HG03095 (cell line): ENCODE measurements around the gene SDK2.

Source experiments
- ATAC-seq: cut with Tn5 transposase; IDR thresholded peaks from one replicate; pipeline ENCODE4 v1.9.1; 2021; ENCODE audit warnings: moderate library complexity; ENCODE audit not compliant: unreplicated experiment

Gene SDK2

DNA sequence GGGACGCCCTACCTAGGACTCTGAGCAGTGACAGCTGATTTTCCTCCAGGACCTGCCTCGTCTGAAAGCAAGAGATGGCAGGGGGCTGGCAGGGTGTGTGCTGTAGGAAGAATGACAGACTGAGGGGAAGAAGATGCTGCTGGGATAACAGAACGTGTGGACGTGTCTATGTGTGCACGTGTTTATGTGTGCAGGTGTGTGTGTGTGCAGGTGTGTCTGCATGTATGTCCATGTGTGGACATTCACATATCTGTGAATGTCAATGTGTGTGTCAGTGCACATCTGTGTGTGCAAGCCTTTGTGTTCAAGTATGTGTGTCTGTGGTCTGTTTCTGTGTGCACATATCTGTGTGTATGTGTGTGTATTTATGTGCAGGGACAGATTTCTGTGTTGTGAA, 132.5 kb downstream of the SDK2 start:
- ATAC-seq: no peak

DNA sequence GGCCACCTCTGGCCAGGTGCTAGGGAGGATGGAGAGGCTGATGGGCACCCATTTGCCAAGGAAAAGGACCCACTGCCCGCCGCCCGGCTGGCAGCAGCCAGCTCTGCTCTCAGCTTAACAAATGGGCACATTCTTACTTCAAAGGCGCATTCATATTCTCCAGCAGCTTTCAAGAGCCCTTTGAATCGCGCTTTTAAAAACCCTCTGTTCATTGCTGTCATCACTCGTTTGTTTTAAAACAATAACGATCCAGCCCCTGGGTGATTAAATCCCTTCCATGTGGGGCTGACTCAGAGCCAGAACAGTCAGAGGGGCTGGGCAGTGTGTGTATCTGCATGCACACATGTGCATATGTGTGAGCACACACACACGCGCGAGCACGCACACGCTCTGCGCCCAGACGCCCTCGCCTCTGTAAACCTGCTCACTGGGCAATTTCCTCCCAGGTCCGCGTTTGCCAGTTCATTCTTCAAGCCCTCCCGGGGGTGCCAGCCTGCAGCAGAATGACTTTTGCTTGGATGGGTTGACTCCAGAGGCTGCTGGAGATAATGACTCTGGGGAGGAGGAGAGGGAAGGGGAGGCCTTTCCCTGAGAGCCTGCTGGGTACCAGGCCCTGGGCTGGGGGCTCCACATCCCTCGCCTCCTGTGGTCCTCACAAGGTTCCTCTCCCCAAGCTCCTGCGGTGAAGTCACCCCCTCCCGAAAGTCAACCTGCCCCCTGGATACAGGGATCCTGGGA, 133.1 kb downstream of the SDK2 start:
- ATAC-seq: no peak

DNA sequence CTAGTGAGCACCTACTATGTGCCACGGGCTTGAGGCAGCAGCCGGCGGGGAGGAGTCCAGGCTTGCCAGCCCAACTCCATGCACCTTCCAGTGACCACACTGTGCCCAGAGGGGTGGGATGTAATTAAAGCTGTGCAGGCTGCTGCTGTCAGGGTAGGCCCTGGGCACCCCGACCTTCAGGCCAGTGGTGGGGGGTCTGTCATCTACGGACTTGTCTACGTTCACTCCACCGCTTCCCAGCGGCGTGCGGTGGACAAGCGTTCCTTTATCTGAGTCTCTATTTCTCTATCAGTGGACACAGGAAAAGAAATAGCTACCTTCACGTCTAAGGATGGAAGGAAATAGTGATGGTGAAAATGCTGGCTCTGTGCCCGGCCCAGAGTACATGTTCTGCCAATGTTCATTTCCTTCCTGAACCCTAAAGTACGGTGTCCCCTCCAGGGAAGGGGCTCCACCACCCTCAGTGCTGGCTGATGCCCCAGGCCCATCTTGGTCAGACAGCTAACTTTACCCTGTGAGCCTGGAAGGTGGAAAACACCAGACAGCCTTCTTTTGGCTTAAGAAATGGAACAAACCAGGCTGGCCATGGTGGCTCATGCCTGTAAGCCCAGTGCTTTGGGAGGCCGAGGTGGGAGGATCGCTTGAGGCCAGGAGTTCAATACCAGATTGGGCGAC, 135.2 kb downstream of the SDK2 start:
- ATAC-seq: no peak

DNA sequence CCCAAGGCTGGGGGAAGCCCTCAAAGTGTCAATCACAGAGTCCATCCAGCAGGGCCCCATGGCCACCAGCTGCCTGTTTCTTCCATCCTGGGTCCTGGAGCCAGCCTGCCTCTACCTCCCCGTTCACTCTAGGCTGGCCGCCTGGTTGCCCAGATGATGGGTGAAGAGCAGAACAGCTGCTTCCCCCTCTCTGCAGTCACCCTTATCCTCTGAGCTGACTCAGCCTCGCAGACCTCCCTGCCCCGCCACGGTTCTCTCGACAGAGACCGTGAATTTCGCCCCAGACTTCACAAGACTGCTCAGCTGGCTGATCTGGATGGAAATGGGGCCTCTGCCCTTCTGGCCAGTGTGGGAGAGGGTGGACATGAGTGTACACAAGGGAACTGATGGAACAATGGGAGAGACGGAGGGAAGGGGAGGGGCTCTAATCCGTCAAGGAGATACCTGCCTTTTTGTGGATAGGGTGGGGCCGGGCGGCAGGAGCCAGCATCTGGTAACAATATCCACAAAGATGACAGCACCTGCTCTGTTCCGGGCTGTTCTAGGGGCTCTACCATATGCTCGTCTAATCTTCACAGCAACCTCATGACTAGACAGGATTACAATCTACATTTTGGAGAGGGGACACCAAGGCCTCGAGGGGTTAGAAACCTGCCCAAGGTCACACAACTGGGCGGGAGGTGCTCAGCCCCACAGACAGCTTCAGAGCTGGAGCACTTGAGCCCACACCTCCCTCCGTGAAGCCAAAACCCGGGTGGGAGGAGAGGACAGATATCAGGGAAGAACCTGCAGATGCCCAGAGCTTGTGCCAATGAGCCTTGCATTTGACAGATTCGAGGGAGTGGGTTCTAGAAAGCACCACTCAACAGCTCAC, 136.0 kb downstream of the SDK2 start:
- no peak for ATAC-seq

DNA sequence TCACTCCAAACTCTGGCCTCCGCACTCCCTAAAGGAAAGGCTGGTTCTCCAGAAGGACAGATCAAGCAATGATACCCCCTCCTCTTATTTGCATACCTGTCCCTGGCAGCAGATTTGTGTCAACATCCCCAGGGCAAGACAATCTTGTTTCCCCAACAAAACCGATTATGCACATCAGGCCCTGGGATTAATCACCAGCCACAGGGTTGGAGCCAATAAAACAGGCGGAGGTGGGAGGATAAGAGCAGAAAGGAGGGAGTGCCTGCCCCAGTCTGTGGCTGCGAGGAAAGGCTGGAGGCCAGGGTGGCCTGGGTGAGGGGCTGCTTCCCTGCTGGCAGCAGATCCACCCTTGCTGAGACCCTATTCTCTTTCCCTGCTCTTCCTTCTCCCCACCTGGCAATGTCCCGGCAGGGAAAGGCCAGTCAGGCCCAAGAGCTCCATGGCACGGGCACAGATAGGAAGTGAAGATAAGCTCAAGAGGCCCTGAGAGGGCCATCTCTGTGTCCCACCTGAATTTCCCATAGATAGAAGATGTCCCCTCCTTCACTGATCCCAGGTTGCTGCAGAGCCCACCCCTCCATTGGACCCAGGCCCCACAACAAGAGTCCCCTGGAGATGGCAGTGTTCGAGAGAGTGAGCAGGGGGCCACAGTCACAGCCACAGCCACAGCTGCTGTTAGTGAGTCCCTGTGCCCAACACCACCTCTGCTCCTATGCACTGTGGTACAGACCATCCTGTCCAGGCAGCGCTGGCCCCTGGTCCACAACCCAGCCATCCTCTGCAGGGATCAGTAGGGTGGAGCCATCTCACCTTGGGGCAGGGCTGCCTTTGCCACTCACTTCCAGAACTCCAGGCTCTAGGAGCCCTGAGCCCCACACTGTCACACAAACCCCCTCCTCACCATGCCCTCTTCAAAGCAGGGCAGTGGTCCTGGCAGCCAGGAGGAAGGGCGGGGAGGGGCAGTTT, 137.5 kb downstream of the SDK2 start:
- no peak for ATAC-seq

DNA sequence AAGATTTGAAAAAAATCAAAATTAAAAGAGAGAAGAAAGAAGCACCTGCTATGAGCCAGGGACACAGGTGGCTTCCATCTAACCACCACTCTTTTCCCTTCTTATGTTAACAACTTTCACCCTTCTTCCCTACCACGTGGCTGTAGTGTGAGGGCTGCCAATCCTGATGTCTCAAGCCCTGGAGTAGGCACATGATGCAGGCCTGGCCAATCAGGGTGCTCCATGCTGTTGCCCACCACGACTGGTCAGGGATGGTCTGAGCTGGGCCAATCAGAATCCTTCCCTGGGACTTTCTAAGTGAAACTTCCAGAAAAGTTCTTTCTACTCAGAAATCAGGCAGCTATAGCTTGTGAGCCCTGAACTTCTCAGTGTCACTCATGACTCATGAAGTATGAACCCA, 140.7 kb downstream of the SDK2 start:
- no peak for ATAC-seq

DNA sequence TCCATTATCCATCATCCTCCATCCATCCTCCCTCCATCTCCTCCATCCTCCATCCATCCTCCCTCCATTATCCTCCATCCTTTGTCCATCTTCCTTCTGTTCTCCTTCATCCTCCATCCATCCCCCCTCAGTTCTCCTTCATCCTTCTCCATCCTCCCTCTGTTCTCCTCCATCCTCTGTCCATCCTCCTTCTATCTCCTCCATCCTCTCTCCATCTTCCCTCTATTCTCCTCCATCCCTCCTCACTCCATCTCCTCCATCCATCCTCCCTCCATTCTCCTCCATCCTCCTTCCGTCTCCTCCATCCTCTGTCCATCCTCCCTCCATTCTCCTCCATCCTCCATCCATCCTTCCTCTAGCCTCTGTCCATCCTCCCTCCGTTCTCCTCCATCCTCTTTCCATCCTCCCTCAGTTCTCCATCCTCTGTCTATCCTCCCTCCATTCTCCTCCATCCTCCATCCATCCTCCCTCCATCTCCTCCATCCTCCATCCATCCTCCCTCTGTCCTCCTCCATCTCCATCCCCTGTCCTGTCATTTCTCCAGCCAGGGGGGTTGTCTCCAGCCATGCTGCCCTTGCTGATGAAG, 143.7 kb downstream of the SDK2 start:
- no peak for ATAC-seq

DNA sequence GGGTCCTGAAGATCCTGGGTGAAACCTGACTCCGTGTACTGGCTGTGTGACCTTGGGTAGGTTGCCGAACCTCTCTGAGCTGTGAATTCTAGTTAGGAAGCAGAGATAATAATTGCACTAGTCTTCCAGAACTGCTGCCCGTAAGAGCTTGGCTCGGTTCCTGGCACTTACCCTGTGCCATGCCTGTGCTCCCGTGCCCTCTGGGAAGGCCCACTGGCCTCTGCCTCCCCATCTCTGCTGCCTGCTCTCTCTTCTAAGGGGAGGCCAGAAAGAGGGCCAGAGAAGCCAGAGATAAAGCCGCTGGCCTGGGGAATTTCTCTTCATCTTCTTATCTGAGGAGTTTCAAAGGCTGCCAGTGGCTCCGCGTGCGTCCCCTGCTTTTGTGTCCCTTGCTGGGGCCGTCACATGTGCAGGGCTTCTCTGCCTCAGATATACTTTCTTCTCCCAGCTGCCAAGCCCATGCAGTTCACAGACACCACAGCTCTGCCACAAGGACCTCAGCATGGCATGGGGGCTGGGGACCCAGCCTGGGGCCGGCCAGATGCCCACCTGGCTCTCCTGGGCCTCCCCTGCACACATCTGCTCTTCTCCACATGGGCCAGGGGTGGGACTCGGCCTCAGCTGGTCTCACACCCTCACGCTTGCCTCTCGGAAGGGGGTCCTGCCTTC, 145.2 kb downstream of the SDK2 start:
- ATAC-seq: no peak

DNA sequence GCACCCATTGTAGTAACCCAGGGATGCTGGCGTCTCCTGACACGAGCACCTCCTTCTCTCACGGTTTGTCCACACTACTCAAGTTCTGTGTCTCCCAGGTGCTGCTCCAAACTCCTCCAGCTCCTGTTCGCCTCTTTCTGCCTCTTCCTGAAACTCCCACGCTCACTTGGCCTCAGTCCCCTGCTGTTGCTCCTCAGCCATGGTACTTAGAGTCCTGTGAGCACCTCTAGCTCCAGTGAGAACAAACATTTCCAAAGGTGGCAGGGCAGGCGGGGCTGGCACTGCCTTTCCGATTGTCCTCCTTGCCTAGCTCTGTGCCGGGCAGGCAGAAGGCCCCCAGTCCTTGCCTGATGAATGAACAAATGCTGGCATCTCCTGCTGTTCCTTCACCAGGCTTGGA, 146.1 kb downstream of the SDK2 start:
- no peak for ATAC-seq

DNA sequence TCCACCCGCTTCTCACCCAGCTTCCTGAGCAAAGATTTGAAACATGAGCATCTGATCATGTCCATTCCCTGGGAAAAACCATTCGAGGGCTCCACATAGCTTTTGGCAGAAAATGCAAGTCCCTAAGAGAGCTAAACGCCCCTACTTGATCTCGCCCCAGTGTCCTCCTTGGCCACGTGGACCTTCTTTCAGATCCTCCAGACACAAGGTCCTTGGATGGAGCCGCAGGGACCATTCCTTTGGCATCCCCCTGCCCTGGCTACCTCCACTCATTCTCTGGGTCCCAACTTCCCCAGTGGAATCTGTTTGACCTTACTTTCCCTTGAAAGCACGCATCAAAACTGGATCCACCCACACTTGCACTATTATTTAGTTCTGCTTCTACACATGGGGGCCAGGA, 146.5 kb downstream of the SDK2 start:
- no peak for ATAC-seq

DNA sequence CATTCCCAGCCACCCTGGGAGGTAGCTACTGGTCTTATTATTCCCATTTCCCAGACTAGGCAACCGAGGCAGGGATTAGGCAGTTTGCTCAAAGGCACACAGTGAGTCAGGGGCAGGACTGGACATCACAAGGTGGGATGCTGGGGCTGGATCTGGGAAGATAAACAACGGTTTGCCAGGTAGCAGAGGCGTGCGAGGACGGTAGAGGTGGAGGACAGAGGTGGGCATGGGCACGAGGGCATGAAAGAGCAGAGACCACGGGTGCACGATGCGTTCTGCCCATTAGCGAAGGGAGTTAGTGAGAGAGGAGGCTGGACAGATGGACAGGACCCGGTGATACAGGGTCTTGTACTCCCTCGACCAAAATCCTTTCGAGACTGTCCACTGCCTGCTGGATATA, 148.0 kb downstream of the SDK2 start:
- no peak for ATAC-seq

DNA sequence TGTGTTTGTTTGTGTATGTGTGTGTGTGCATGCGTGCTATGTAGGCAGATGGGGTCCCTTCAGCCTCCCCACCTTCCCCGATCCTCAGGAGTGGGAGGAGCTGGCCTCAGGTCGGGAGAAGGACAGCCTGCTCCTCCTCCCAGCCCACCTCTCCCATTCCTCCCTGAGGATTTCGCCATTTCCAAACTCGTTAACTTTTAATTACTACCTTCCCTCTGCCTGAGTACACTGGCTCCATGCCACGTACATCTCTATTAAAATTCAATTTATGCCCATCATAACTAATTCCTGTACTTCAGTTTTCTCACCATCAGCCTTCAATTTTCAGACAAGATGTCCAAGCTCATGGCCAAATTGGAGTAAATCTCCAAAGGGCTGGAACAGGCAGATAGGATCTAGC, 148.6 kb downstream of the SDK2 start:
- no peak for ATAC-seq

DNA sequence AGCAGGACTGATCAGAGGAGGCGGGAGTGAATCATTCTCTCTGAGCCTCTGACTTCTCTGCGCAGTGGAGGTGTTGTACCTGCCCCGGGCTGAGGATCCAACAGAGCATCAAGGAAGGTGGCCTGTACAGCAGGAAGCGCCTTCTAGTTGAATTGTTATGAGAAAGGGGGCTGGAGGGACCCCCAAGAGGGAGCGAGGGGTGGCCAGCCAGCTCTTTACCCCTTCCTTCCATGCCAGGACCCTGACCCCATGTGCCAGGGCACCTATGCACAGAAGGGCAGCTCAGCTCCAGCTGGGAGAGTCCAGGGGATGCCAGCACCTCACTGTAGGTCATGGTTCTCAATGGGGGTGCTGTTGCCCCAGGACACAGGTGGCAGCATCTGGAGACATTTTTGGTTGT, 149.3 kb downstream of the SDK2 start:
- no peak for ATAC-seq

DNA sequence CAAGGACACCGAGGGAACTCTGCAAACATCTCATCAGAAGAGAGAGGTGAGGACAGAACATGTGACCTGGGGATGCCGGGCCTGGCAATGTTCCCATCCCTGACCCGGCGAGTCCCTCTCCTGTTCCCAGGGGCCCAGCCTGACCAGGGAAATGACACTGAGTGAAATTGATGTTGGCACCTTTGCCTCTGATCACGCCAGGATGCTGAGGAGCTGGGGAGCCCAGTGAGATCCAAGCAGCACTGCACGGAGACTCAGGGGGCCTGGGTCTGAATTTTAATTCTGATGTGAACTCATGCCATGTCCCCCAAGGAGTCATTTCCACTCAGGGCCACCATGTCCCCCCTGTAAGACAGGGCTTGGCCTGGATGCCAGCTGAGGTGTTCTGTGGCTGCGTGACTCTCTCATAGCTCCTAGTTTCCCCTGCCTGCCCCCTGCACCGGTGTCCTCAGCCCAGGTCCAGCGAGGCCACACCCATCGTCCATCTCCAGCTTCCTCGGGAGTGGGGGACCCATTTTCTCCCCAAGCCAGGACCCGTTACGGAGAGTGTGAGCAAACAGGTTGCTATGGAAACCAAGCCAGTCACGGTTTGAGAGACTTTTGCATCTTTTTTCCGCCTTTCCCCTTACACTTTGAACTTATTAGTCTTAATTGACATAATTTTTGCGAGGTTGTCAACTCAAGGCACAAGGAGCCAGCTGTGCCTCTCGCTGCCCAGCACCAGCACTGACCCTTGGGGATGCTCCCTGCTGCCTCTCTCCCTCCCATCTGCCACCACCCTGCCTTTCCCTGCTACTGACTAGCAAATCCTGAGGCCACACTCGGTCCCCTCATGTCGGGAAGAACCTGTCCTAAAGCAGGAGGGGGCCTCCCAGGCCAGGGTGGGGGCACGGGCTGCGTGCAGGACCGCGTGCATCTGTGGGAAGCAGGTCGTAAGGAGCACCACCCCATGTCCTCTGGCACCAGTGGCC, 150.0 kb downstream of the SDK2 start:
- ATAC-seq: no peak

DNA sequence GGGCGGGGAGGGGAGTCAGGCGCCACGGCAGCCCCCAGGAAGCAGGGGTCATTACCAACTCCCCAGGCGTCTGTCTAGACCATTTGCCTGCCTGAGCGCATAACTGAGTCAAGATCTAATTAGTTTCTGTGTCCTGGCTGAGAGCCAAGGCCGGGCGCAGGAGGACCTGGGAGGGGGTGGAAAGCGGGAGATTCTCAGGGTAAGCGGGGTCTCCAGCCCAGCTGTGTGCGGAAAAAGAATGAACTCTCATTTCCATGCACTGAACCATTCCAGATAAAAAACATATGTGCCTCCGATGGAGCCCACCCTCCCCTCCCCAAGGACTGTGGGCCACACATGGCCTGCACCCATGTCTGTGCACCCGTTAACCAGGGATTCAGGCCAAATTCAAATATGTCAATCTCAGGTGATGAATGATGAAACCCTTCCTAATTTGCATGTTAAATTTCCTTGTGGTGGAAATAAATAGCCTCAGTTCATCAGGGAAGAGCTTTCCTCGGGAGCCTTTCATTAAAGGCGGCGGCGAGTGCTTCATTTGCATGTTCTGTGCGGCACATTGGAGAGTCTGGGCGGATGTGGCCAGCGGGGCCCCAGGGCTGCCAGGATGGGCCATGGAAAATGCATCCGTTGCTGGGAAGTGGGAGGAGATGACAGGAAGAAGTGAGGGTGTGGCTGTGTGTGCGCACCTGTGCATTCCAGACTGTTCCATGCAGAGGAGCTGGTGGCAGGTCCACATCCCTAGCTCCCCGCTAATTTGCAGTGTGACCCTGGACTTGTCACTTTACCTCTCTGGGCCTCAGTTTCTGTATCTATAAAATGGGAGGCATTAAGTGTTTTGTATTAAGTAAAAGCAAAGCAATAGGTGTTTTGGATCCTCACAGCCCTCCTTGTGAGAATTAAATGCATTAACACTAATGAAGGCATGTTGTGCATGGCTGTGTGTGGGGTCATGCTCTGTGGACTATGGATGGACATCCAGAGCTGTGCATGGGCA, 151.1 kb downstream of the SDK2 start:
- ATAC-seq: no peak

DNA sequence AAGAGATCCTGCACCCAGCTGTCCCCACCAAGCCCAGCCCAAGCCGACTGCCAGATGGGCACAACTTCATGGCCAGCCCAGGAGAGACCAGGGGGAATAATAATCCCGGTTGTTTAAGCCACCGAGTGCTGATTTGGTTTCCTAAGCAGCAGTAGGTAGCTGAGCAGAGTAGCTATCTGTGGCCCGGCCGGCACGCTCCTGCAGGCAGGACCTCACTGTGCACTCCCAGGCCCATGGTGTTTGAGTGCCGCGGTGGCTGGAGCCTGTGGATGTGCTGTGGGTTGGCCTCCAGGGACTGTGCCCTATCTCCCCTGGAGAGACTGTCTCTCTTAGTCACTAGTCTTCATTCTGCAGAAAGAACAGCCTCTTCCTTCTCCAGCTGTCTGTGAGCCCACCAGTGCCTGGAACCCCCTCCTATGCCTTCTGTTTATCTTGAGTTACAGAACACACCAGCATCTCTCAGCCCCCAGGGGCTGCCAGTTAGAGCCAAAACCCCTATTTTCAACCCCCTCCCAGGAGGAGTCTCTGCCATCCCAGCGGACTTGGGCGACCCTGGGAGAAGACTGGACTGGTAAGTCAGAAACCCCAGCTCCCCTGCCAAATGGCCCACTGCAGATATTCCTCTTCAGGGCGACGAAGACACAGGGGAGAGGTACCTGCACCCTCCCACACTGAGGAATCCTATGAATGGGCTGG, 152.0 kb downstream of the SDK2 start:
- ATAC-seq: no peak

DNA sequence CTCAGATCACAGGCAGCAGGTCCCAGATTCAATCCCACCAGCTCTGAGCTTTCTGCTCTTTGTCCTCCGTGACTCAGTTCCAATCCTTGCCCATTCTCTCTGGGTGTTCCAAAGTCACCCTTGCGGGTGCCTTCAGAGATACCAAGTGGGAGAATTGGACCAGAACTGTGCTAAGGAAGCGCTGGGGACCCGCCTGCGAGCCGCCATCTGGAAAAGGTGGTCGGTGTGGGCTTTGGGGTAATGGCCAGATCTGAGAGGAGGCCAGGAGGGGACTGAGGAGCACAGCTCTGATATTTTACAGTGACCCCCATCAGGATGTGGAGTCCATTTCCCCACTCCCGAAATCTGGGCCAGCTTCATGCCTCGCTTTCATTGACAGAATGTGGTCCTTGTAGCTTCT, 152.6 kb downstream of the SDK2 start:
- ATAC-seq: no peak
